VCaP (cell line): ENCODE measurements around the gene PRCP.

Source experiments
- H3K27ac ChIP-seq: fragments of 450-650 bp; 2 replicates; pipeline ENCODE4 v1.5.1; 2017
- CTCF ChIP-seq: fragments of 450-650 bp; conservative IDR thresholded peaks from 2 replicates; pipeline ENCODE4 v1.5.1; 2017; ENCODE audit warnings: mild to moderate bottlenecking, moderate library complexity

Gene PRCP

GRCh38 chr11:82874646-82875523 lies 25.3 kb downstream of the PRCP start:
- no peak overlapping the region for H3K27ac ChIP-seq

GRCh38 chr11:82873919-82874333 lies 26.3 kb downstream of the PRCP start:
- H3K27ac ChIP-seq: no peak overlapping the region
- TF ChIP-seq CTCF: no peak

More at GRCh38 chr11:82874646-82875523, 25.3 kb downstream of the PRCP start:
- TF ChIP-seq CTCF: no peak

GRCh38 chr11:82872377-82873150 lies 27.7 kb downstream of the PRCP start:
- TF ChIP-seq CTCF: no peak
- H3K27ac ChIP-seq: no peak overlapping the region

GRCh38 chr11:82871646-82872045 lies 28.6 kb downstream of the PRCP start:
- TF ChIP-seq CTCF: no peak
- H3K27ac ChIP-seq: no peak overlapping the region

GRCh38 chr11:82869657-82870056 lies 30.6 kb downstream of the PRCP start:
- no peak overlapping the region for H3K27ac ChIP-seq
- no peak for TF ChIP-seq CTCF

- peak; percentile 86 for TF ChIP-seq CTCF
These were observed 32.6 kb downstream of the PRCP start for GRCh38 chr11:82867495-82868082.

GRCh38 chr11:82865841-82866240 lies 34.4 kb downstream of the PRCP start:
- H3K27ac ChIP-seq: no peak overlapping the region
- no peak for TF ChIP-seq CTCF

More at GRCh38 chr11:82867495-82868082, 32.6 kb downstream of the PRCP start:
- no peak overlapping the region for H3K27ac ChIP-seq
